GM19035 (cell line): ENCODE measurements around the gene ENHO.
"Not testable (repeated sequence)": the region's sequence is repeated elsewhere in the genome, so short reads cannot be mapped to it uniquely, and the experiment has no call there.

ENCODE experiments used
- ATAC-seq: cut with Tn5 transposase; IDR thresholded peaks from one replicate; pipeline ENCODE4 v1.9.1; 2021; ENCODE audit not compliant: unreplicated experiment

ENHO gene

DNA sequence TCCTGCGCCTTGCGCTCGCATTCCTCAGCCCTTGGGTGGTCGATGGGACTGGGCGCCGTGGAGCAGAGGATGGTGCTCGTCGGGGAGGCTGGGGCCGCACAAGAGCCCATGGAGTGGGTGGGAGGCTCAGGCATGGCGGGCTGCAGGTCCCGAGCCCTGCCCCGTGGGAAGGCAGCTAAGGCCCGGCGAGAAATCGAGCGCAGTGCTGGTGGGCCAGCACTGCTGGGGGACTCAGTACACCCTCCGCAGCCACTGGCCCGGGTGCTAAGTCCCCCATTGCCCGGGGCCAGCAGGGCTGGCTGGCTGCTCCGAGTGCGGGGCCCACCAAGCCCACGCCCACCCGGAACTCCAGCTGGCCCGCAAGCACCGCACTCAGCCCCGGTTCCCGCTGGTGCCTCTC is 40.0 kb downstream of the ENHO start:
- not testable (repeated sequence) for ATAC-seq

DNA sequence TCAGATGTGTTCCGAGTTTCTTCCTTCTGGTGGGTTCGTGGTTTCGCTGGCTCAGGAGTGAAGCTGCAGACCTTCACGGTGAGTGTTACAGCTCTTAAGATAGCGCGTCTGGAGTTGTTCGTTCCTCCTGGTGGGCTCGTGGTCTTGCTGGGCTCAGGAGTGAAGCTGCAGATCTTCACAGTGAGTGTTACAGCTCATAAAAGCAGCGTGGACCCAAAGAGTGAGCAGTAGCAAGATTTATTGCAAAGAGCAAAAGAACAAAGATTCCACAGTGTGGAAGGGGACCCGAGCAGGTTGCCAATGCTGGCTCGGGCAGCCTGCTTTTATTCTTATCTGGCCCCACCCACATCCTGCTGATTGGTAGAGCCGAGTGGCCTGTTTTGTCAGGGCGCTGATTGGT is 41.2 kb downstream of the ENHO start:
- not testable (repeated sequence) for ATAC-seq

DNA sequence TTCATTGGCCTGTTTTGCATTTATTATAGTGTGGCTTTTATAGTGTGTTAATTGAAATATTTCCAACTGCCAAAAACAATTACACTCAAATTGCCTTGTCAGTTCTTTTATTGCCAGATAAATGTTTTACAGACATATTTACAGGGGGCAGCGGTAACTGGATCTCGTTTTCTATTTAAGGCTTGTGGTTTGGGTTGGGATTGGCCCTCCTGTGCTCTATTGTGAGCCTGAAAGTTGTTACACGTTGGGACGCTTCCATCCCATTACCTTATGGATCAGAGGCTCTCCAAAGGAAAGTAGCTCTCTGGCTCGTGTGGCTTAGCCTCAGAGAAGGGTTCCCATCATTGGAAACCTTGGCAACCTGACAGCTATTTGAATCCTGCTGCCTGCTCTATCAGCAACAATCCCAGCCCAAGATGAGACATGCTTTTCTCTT is 43.3 kb downstream of the ENHO start:
- ATAC-seq, result no peak

DNA sequence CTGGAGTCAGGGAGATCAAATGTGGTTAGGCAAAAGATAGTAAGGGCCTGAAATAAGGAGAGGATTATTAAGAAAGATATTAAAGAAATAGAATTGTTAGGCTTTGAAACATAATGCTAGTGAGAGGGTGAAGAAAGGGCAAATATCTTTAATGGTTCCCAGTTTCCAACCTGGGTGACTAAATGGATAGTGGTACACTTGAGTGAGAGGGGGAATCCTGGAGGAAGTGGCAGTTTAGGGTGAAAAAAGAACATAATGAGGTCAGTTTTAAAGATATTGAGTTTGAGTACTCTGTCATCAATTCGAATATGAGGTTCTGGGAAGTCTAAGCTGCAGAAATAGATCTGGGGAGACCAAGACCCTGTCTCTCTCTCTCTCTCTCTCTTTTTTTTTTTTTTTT is 45.2 kb downstream of the ENHO start:
- no peak for ATAC-seq

DNA sequence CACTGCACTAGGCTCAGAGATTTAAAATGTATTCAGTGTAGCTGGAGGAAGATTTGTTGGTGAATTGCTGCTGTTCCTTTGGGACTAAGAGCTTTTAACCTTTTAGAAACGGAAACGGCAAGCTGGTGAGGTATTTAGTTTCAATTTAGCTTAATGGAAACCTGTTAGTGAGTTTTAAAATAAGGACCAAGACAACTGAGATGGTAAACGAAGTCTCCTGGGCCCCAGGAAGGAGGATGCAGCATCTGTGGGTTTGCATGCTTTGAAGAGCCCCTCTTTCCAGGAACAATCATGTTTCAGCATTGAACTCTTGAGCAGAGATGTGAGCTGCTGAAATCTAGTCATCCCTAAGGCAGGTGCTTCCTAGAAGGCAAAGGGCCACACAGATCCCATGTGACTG is 47.7 kb downstream of the ENHO start:
- ATAC-seq, result no peak
